HUES48 (cell line): ENCODE measurements around the gene CAB39L.
A peak's percentile ranks its signal among the peaks of the same experiment; 100 is the strongest.

ENCODE experiments used
- H3K27ac ChIP-seq: one replicate; pipeline ENCODE4 v1.7.0; 2013; ENCODE audit warnings: low read depth, low read length, inconsistent platforms
- H3K27me3 ChIP-seq: 2 replicates; pipeline ENCODE4 v1.6.1; 2013; ENCODE audit warnings: mild to moderate bottlenecking, low read length; ENCODE audit not compliant: control insufficient read depth, insufficient read depth
- H3K36me3 ChIP-seq: 2 replicates; pipeline ENCODE4 v1.6.1; 2013; ENCODE audit warnings: low read length; ENCODE audit not compliant: control insufficient read depth, insufficient read depth
- H3K4me1 ChIP-seq: 2 replicates; pipeline ENCODE4 v1.6.1; 2013; ENCODE audit warnings: mild to moderate bottlenecking, low read length; ENCODE audit not compliant: control insufficient read depth, insufficient read depth
- H3K4me3 ChIP-seq: 2 replicates; pipeline ENCODE4 v1.5.1; 2013; ENCODE audit warnings: mild to moderate bottlenecking, low read depth, low read length
- H3K9ac ChIP-seq: 2 replicates; pipeline ENCODE4 v1.6.1; 2013; ENCODE audit warnings: mild to moderate bottlenecking, low read depth, low read length, moderate library complexity
- H3K9me3 ChIP-seq: 2 replicates; pipeline ENCODE4 v1.6.1; 2013; ENCODE audit warnings: low read length; ENCODE audit not compliant: control insufficient read depth, insufficient read depth

Gene CAB39L

DNA sequence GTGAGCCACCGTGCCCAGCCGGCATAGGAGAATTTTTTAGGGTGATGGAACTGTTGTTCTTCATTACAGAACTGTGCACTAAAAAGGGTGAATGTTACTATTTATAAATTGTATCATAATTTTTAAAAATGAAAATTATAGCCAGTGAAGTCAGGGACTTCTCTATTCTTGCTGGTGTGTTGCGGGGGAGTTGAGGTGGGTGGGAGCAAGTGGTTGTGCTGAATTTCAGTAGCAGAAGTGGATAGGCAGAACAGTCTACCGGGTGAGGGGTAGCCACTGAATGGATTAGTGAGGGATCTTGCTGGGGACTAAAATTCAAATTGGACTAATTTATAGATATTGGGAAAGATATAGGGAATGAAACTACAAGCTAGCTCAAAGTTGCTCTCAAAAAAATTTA is 74.0 kb downstream of the CAB39L start:
- Histone ChIP-seq H3K4me3 (no peak overlapping the region), H3K27me3 (no peaks in the 10 kb centered on the region), H3K9me3 (no peaks in the 10 kb centered on the region), H3K4me1 (peaks cover 15% of the 10 kb centered on the region), H3K36me3 (no peaks in the 10 kb centered on the region), H3K27ac (no peak overlapping the region), H3K9ac (no peak overlapping the region)

DNA sequence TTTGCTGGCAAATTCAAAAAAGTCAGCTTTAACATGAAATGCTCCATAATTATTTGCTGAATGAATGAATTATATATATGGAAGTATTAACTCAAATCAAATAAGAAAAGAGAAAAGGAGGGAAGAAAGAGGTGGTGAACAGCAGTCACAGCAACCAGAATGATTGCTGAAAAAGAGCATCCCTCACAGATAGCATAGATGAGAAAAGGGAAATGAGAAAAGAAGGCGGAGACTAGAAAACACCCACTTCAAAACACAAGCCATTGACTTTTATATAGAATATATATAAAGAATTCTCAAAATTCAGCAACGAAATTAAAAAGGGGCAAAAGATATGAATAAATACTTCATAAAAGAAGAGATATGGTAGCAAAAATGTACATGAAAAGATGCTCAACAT is 75.2 kb downstream of the CAB39L start:
- Histone ChIP-seq H3K4me1 (peaks cover 15% of the 10 kb centered on the region), H3K36me3 (no peaks in the 10 kb centered on the region), H3K27ac (peak overlapping the region; percentile 54), H3K27me3 (no peaks in the 10 kb centered on the region), H3K9ac (no peak overlapping the region), H3K4me3 (no peak overlapping the region), H3K9me3 (no peaks in the 10 kb centered on the region)

- Histone ChIP-seq H3K4me3 (no peak overlapping the region), H3K36me3 (no peaks in the 10 kb centered on the region), H3K4me1 (peaks cover 15% of the 10 kb centered on the region), H3K27ac (peak overlapping the region; percentile 57), H3K27me3 (no peaks in the 10 kb centered on the region), H3K9me3 (no peaks in the 10 kb centered on the region), H3K9ac (no peak overlapping the region)
Observed at GRCh38 chr13:49367640-49368422, 76.0 kb downstream of the CAB39L start.

DNA sequence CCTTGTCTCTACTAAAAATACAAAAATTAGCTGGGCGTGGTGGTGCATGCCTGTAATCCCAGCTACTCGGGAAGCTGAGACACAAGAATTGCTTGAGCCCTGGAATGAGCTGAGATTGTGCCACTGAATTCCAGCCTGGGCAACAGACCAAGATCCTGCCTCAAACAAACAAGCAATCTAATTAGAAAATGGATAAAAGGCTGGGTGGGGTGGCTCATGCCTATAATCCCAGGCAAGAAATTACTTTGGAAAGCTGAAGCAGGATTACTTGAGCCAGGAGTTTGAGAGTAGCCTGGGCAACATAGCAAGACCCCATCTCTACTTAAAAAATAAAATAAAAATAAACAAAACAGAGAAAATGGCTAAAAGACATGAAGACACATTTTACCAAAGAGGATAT is 77.0 kb downstream of the CAB39L start:
- H3K4me1 ChIP-seq = peaks cover 15% of the 10 kb centered on the region
- H3K27me3 ChIP-seq = no peaks in the 10 kb centered on the region
- no peaks in the 10 kb centered on the region for H3K36me3 ChIP-seq
- H3K9ac ChIP-seq = no peak overlapping the region
- no peak overlapping the region for H3K27ac ChIP-seq
- no peaks in the 10 kb centered on the region for H3K9me3 ChIP-seq
- no peak overlapping the region for H3K4me3 ChIP-seq

DNA sequence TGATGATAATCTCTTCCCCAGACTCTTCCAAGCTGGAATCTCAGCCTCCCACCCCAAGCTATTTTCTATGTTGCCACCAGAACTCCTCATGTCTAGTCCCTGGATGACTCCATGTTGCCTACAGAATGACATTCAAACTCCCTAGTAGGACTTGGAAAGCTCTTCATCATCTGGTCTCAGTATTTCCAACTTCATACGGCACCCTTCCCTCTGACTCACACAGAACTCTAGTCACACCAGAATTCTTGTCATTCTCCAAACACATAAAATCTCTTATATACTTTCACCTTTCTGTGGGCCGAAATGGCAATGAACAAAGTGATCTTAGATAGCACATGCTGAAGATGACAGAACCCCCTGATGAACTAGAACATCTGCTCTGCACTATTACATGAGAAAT is 86.2 kb downstream of the CAB39L start:
- Histone ChIP-seq H3K27ac (no peak overlapping the region), H3K27me3 (no peaks in the 10 kb centered on the region), H3K9ac (no peak overlapping the region), H3K4me1 (no peaks in the 10 kb centered on the region), H3K9me3 (no peaks in the 10 kb centered on the region), H3K36me3 (no peaks in the 10 kb centered on the region), H3K4me3 (no peak overlapping the region)

DNA sequence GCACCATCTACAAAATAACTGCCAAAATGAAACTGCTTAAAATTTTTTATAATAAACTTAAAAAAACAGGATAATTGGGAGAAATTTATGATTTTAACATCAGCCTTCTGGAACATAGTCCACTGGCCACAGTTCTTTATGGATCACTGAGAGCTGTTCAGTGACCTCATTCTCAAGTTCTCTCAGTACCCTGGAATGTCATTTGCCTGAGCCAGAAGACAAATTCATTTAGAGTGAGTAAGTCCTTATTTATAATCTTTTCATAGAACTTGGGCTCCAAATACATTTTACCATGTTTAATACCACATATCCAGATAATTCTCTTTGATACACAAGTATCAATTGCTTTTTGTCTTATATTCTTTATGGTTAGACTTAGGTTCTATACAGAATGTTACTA is 87.6 kb downstream of the CAB39L start:
- H3K27ac ChIP-seq = no peak overlapping the region
- no peaks in the 10 kb centered on the region for H3K9me3 ChIP-seq
- no peak overlapping the region for H3K4me3 ChIP-seq
- no peaks in the 10 kb centered on the region for H3K36me3 ChIP-seq
- no peaks in the 10 kb centered on the region for H3K27me3 ChIP-seq
- no peak overlapping the region for H3K9ac ChIP-seq
- H3K4me1 ChIP-seq = no peaks in the 10 kb centered on the region

- no peaks in the 10 kb centered on the region for H3K4me1 ChIP-seq
- H3K36me3 ChIP-seq = no peaks in the 10 kb centered on the region
- no peak overlapping the region for H3K27ac ChIP-seq
- no peaks in the 10 kb centered on the region for H3K9me3 ChIP-seq
- no peaks in the 10 kb centered on the region for H3K27me3 ChIP-seq
- H3K4me3 ChIP-seq = no peak overlapping the region
- no peak overlapping the region for H3K9ac ChIP-seq
Observed at GRCh38 chr13:49354719-49355118, 89.1 kb downstream of the CAB39L start.

DNA sequence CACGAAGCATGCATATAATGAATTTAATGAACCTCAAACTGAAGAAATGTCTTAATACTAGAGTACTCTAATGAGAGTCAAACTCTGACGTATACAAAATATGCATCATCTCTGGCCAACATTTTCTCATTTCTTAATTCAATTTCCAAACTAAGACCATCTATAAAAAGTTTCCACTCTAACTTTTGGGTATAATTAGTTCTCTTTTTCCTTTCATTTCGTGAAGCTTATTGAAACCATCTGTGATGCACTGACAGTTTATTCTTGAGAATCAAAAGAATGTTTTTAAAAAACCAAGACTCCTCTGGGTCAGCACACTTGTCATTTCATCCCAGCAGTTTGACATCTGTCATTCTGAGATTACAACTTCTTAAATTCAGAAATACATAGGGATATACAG is 90.0 kb downstream of the CAB39L start:
- no peaks in the 10 kb centered on the region for H3K36me3 ChIP-seq
- peaks cover under 1% of the 10 kb centered on the region; the same call in 1 of the 2 replicates for H3K4me1 ChIP-seq
- no peak overlapping the region for H3K9ac ChIP-seq
- no peak overlapping the region for H3K4me3 ChIP-seq
- H3K9me3 ChIP-seq = no peaks in the 10 kb centered on the region
- H3K27me3 ChIP-seq = no peaks in the 10 kb centered on the region
- H3K27ac ChIP-seq = no peak overlapping the region

GRCh38 chr13:49351871-49352270 is 92.0 kb downstream of the CAB39L start:
- Histone ChIP-seq H3K27ac (no peak overlapping the region), H3K36me3 (no peaks in the 10 kb centered on the region), H3K9ac (no peak overlapping the region), H3K27me3 (no peaks in the 10 kb centered on the region), H3K4me1 (peaks cover 3% of the 10 kb centered on the region; the same call in 1 of the 2 replicates), H3K4me3 (no peak overlapping the region), H3K9me3 (no peaks in the 10 kb centered on the region)

- H3K36me3 ChIP-seq = no peaks in the 10 kb centered on the region
- no peaks in the 10 kb centered on the region for H3K9me3 ChIP-seq
- no peaks in the 10 kb centered on the region for H3K27me3 ChIP-seq
- H3K4me3 ChIP-seq = no peak overlapping the region
- H3K27ac ChIP-seq = no peak overlapping the region
- H3K9ac ChIP-seq = no peak overlapping the region
- H3K4me1 ChIP-seq = peaks cover 3% of the 10 kb centered on the region; the same call in 1 of the 2 replicates
Observed at GRCh38 chr13:49348751-49349150, 95.1 kb downstream of the CAB39L start.

GRCh38 chr13:49347650-49348385 is 96.0 kb downstream of the CAB39L start:
- Histone ChIP-seq H3K36me3 (no peaks in the 10 kb centered on the region), H3K4me1 (peaks cover 3% of the 10 kb centered on the region; the same call in 1 of the 2 replicates), H3K9me3 (no peaks in the 10 kb centered on the region), H3K27me3 (no peaks in the 10 kb centered on the region), H3K9ac (no peak overlapping the region), H3K4me3 (no peak overlapping the region), H3K27ac (no peak overlapping the region)
